HG03280 (cell line): Measurements from ENCODE around the gene RBM10.

Source experiments
- ATAC-seq: cut with Tn5 transposase; IDR thresholded peaks from one replicate; pipeline ENCODE4 v1.9.1; 2021; ENCODE audit warnings: mild to moderate bottlenecking, moderate library complexity; ENCODE audit not compliant: unreplicated experiment

Gene RBM10

DNA sequence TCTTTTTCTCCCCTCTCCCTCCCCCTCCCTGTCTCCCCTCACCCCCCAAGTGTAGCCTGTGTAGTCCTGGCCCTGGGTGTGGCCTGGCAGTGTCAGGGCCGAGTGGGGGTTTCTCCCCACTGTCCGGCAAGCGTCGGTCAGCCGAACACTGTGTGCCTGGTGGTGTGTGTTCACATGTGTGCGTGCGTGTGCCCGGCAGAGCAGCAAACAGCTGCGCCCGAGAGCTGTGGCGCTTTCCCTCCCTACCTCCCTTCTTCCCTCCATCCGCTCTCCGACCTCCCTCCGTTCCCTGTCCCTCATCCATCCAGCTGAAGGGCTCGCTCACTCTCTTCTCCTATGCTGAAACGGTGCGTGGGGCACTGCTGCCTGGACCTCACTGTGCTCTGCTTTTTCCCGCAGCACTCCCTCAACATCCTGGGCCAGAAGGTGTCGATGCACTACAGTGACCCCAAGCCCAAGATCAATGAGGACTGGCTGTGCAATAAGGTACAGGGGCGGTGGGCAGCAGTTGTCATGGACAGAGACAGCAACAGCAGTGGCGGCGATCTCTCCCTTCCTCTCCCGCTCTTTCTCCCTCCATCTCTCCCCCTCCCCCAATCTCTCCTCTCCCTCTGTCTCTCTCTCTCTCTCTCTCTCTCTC lies 31.2 kb downstream of the RBM10 start:
- ATAC-seq: no peak

GRCh38 chrX:47177079-47177478 lies 32.1 kb downstream of the RBM10 start:
- ATAC-seq: no peak

DNA sequence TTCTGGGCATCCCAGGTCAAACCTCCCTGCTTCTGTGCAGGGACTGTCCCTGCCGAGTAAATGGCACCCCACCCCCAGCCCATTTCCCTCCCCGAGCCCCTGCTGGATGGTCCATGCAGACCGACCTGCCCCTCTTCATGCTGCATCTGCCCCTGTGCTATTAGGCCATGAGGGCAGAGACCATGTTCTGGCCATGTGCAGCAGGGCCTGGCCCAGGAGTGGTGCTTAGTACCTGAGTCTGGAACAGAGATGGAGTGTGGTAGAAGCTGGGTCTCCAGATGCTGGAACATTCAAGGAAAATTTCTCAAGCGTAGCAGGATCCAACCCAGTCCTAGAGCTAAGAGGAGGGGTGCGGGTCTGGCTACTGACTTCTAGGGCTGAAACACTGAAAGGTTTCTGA lies 33.3 kb downstream of the RBM10 start:
- ATAC-seq: no peak

DNA sequence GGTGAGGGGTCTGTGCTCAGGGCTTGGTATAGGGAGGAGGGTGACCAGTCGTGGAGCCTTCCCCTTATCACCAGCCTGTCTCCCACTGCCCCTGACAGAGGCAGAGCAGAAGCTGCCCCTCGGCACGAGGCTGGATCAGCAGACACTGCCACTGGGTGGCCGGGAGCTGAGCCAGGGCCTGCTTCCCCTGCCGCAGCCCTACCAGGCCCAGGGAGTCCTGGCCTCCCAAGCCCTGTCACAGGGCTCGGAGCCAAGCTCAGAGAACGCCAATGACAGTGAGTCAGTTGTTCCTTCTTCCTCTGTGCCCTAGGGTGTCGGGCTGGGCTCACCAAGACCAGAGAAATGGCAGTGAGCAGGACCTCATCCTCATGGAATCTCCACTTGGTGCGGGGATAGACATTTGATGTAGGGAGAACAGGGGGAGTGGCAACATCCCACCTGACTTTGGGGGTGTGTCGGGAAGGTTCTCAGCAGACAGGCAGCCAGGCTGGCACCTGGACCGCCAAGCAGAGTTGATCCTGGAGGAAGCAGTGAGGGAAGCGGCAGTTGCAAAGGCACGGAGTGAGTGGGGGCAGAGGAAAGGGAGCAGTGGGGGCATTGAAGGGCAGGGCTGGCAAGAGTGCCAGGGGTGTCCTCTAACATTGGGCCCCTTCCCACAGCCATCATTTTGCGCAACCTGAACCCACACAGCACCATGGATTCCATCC lies 34.4 kb downstream of the RBM10 start:
- no peak for ATAC-seq

DNA sequence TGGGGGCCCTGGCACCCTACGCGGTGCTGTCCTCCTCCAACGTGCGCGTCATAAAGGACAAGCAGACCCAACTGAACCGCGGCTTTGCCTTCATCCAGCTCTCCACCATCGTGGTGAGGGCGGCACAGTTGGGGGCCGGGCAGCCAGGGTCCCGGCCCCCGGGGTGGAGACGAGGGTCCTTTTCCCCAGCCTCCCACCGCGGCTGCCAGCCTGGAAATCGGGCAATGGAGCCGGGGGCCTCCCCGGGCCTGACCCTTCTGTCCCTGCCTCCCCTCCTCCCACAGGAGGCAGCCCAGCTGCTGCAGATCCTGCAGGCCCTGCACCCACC lies 34.9 kb downstream of the RBM10 start:
- no peak for ATAC-seq

GRCh38 chrX:47180346-47180745 lies 35.3 kb downstream of the RBM10 start:
- no peak for ATAC-seq

- no peak for ATAC-seq
These were observed 36.3 kb downstream of the RBM10 start for GRCh38 chrX:47181301-47181700.

DNA sequence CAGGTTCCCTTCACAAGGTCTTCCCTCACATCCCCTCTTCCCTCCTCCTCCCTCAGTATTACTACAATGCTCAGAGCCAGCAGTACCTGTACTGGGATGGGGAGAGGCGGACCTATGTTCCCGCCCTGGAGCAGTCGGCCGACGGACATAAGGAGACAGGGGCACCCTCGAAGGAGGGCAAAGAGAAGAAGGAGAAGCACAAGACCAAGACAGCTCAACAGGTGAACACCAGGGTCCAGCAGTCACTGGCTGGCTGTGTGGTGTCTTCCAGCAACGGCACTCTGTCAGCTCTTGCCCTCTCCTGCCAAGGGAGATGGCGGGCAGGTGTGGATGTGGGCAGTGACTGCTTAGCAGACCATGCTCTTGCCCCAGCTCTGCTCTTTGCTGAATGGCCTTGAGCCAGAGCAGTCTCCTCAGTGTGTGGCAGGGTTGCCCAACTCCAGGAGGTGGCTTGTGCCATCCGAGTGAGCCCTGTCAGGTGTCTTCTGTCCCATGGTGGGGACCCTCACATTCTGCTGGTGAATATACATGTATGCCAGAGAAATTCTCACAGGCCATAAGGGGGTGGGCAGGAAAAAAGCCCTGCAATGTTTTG lies 37.2 kb downstream of the RBM10 start:
- no peak for ATAC-seq

- ATAC-seq: no peak
These were observed 39.5 kb downstream of the RBM10 start for GRCh38 chrX:47184486-47184885.

DNA sequence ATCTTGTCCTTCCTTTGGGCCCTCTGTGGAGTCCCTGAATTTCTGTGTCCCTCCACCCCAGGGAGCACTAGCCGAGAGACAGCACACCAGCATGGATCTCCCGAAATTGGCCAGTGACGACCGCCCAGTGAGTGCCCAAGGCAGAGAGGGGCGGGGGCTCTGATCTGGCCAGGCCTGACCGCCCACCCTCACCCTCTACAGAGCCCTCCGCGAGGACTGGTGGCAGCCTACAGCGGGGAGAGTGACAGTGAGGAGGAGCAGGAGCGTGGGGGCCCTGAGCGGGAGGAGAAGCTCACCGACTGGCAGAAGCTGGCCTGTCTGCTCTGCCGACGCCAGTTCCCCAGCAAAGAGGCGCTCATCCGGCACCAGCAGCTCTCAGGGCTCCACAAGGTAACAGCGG lies 40.2 kb downstream of the RBM10 start:
- ATAC-seq: no peak

- no peak for ATAC-seq
These were observed 41.2 kb downstream of the RBM10 start for GRCh38 chrX:47186096-47186740.

DNA sequence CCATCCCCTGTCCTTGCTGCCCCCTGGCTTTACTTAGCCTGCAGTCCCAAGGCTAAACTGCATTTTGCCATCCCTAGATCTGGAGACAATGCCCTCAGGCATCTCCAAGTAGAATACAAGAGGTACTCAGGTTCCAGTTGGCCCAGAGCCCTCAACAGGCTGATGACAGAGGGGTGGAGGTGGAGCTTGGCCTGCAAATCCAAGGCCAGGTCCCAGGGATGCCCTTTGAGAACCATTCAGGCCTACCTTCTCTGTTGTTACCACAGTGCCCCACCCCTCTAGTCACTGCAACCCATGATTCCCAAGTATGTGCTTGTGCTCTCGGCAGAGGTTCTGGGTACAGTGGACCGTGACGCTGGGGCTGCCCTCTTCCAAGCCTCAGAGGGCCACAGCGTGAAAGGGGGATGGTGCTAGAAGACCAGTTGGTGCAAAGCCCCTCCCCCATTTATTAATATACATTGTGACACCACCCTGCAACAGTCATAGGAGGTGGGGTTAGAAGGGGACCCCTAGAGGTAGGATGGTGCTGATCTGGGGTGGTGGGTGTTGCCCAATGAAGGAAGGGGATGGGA lies 42.2 kb downstream of the RBM10 start:
- no peak for ATAC-seq

DNA sequence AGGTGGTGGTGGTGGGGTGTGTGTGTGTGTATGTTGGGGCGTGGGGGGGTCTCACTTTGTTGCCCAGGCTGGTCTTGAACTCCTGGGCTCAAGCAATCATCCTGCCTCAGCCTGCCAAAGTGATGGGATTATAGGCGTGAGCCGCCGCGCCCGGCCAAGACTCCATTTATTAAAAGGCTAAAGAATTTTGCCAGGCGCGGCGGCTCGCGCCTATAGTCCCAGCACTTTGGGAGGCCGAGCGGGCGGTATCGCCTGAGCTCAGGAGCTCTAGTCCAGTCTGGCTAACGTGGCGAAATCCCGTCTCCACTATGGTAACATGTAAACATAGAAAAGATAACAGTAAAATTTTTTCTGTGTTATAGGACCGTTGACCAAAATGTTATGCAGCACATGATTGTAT lies 44.9 kb downstream of the RBM10 start:
- no peak for ATAC-seq

GRCh38 chrX:47190445-47191269 lies 45.6 kb downstream of the RBM10 start:
- ATAC-seq: peak; percentile 66

- no peak for ATAC-seq
These were observed 46.3 kb downstream of the RBM10 start for GRCh38 chrX:47191331-47191730.

DNA sequence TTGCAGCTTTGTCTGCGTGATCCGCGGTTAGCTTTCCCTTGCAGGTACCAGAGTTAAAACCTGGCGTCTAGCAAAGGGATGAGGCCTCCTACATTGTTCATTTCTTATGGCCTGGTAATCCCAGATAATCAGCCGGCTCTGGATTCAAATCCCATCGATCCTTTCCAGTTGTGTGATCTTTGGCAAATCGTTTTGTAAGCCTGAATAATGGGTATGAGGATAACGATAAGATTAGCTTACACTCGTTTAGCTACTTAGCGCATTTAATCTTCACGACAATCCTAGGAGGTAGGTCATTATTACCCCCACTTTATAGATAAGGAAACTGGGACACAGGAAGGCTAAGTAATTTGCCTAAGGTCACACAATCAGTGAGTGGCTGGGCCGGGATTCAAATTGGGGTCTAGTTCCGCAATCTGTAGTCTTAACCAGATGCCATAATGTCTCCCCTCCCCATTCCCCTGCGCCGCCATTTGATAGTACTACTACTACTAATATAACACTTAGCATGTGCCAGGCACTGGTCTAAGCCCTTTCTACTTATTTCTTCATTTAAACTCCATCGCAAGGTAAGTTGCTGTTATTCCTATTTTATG lies 46.9 kb downstream of the RBM10 start:
- no peak for ATAC-seq

- peak; percentile 68 for ATAC-seq
These were observed 48.6 kb downstream of the RBM10 start, which contains the start of gene UBA1 for GRCh38 chrX:47193475-47194193. Gene UBA1, plus strand, starts transcription at chrX:47193829. Its CDS starts 4,974 bp downstream, at chrX:47198803.

GRCh38 chrX:47194194-47194787 lies 49.3 kb downstream of the RBM10 start:
- ATAC-seq: no peak

DNA sequence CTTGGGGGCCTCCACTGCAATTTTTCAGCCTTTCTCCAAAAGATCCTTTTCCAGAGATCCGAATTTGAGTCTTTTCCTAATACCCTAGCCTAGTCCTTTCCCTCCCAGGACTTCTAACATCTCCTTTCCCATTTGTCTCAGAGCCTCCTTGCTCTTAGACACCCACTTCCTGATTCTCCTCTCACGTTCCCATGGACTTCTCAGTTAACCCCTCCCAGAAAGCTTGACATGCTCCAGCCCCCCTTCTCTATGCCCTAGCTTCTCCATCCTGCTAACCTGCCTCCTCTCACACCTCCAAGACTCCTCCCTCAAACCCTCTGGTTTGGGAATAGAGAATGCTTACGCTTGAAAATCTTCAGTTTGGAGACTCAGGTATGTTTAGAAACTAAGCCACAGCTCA lies 51.1 kb downstream of the RBM10 start:
- ATAC-seq: no peak
